Left ventricle myocardium inferior (tissue), 1 donor: ENCODE data around the gene FMNL3. TPM values are rescaled to one million over a fixed set of nuclear protein-coding genes. Genes with fewer than 3 reads are reported as not detected.
A peak's percentile ranks its signal among the peaks of the same experiment; 100 is the strongest.
"Not testable (repeated sequence)": the region's sequence is repeated elsewhere in the genome, so short reads cannot be mapped to it uniquely, and the experiment has no call there.

ENCODE experiments used
- DNase-seq: peaks from one replicate; pipeline ENCODE4 v3.0.0-alpha.2; 2020
- H3K27ac ChIP-seq: fragments of 200-600 bp; replicated peaks from 2 replicates; pipeline ENCODE4 v1.8.0; 2021
- H3K27me3 ChIP-seq: fragments of 200-600 bp; 2 replicates; pipeline ENCODE4 v1.8.0; 2021; ENCODE audit warnings: low read depth
- H3K36me3 ChIP-seq: fragments of 200-600 bp; 2 replicates; pipeline ENCODE4 v1.8.0; 2021
- H3K4me1 ChIP-seq: fragments of 200-600 bp; 2 replicates; pipeline ENCODE4 v1.8.0; 2021
- H3K4me3 ChIP-seq: fragments of 200-600 bp; 2 replicates; pipeline ENCODE4 v1.8.0; 2021; ENCODE audit warnings: mild to moderate bottlenecking, moderate library complexity
- H3K9me3 ChIP-seq: fragments of 200-600 bp; replicated peaks from 2 replicates; pipeline ENCODE4 v1.8.0; 2021
- CTCF ChIP-seq: fragments of 200-600 bp; IDR thresholded peaks from 2 replicates; pipeline ENCODE4 v1.8.0; 2021; ENCODE audit warnings: antibody characterized with exemption, mild to moderate bottlenecking, borderline replicate concordance
- intact Hi-C: fragments of 100-400 bp; cut with micrococcal nuclease; formaldehyde crosslinking; loops from one replicate; pipeline ENCODE4 v1.11.0; 2022
- total RNA-seq: library from RNA; stranded (reverse); fragmentation: NEBNext Ultra II Directional; extraction: Animal tissue kit (Norgen Biotek cat#: 25700); gene quantifications from one replicate; pipeline ENCODE4 v1.2.1, GENCODE V29; 2021
- donor health status: DM: no; HTN: yes; CAD: no; lungs with severe emphysema.

Gene FMNL3
- total RNA-seq, 1 donor from 2014 or later: 10.4 TPM

- Histone ChIP-seq H3K9me3 (no peaks in the 10 kb centered on the region), H3K27me3 (no peaks in the 10 kb centered on the region), H3K4me1 (peaks cover 80% of the 10 kb centered on the region), H3K4me3 (peak overlapping the region; percentile 89), H3K27ac (peak overlapping the region; percentile 98), H3K36me3 (no peaks in the 10 kb centered on the region)
- no peak for DNase-seq
- no peak for TF ChIP-seq CTCF
- intact Hi-C loops: no loop called here
Measured at GRCh38 chr12:49744363-49744885, 37.2 kb upstream of the FMNL3 start.

- intact Hi-C loops: no loop called here
- Histone ChIP-seq H3K4me3 (peak overlapping the region; percentile 89), H3K36me3 (no peaks in the 10 kb centered on the region), H3K4me1 (peaks cover 57% of the 10 kb centered on the region), H3K27ac (peak overlapping the region; percentile 98), H3K27me3 (no peaks in the 10 kb centered on the region), H3K9me3 (no peaks in the 10 kb centered on the region)
- DNase-seq: peak; percentile 89
- no peak for TF ChIP-seq CTCF
Measured at GRCh38 chr12:49741882-49742620, 34.8 kb upstream of the FMNL3 start.

GRCh38 chr12:49740930-49741881 is 34.0 kb upstream of the FMNL3 start, which contains the start of gene TMBIM6:
Gene TMBIM6, plus strand, starts transcription at chr12:49741557. Its CDS starts 10,937 bp downstream, at chr12:49752494.
- Histone ChIP-seq H3K4me3 (peak within 1 kb of the TSS; percentile 89), H3K27ac (peak within 1 kb of the TSS; percentile 98), H3K27me3 (no peaks in the 10 kb centered on the region), H3K9me3 (no peaks in the 10 kb centered on the region), H3K4me1 (peaks cover 48% of the 10 kb centered on the region), H3K36me3 (no peaks in the 10 kb centered on the region)
- intact Hi-C loops: no loop called here
- peak; percentile 96 for TF ChIP-seq CTCF
- peak; percentile 99 for DNase-seq

DNA sequence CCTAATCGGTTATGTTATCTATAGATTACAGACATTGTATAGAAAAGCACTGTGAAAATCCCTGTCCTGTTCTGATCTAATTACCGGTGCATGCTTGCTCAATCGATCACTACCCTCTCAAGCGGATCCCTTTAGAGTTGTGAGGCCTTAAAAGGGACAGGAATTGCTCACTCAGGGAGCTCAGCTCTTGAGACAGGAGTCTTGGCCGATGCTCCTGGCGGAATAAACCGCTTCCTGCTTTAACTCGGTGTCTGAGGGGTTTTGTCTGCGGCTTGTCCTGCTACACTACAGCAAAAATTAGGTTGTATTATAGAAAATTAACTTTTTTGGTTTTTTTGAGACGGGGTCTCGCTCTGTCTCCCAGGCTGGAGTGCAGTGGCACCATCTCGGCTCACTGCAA is 33.1 kb upstream of the FMNL3 start:
- H3K4me1 ChIP-seq: peaks cover 39% of the 10 kb centered on the region
- H3K9me3 ChIP-seq, DNase-seq, intact Hi-C loops, H3K4me3 ChIP-seq, H3K27me3 ChIP-seq, H3K36me3 ChIP-seq: not testable (repeated sequence)
- peak overlapping the region; percentile 98 for H3K27ac ChIP-seq

- H3K36me3 ChIP-seq, H3K9me3 ChIP-seq, H3K27me3 ChIP-seq, H3K4me3 ChIP-seq, intact Hi-C loops, H3K27ac ChIP-seq, DNase-seq: not testable (repeated sequence)
- H3K4me1 ChIP-seq: peaks cover 23% of the 10 kb centered on the region
Measured at GRCh38 chr12:49738721-49739120, 31.5 kb upstream of the FMNL3 start.

DNA sequence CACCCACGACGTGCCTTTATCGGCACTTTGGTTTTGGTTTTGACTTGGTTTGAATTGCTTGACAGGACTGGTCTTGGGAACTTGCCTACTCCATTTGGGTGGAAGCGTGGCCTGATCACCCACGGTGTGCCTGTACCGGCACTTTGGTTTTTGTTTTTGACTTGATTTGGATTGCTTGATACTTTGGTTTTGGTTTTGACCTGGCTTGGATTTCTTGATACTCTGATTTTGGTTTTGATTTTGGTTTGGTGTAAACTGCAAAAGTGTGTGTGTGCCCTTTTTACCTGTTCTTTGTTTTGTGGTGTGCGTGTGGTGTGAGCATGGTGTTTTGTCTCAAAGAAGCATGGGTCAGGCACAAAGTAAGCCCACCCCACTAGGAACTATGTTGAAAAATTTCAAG is 27.7 kb upstream of the FMNL3 start:
- intact Hi-C loops, H3K27me3 ChIP-seq, DNase-seq: not testable (repeated sequence)

More for the DNA sequence above, 27.7 kb upstream of the FMNL3 start:
- H3K4me1 ChIP-seq, H3K36me3 ChIP-seq, H3K4me3 ChIP-seq, H3K27ac ChIP-seq, H3K9me3 ChIP-seq: not testable (repeated sequence)
